HL-60/S4 treated with retinoic acid at 250 ng/mL for 4 days and 3 days (cell line): ENCODE measurements around the gene SLC16A5.

Experiments used
- in situ Hi-C: fragments of 300-500 bp; cut with MboI; formaldehyde crosslinking; loops from 2 replicates; pipeline ENCODE4 v1.7.0; 2022; ENCODE audit warnings: low sequenced_read_pairs

SLC16A5 gene

DNA sequence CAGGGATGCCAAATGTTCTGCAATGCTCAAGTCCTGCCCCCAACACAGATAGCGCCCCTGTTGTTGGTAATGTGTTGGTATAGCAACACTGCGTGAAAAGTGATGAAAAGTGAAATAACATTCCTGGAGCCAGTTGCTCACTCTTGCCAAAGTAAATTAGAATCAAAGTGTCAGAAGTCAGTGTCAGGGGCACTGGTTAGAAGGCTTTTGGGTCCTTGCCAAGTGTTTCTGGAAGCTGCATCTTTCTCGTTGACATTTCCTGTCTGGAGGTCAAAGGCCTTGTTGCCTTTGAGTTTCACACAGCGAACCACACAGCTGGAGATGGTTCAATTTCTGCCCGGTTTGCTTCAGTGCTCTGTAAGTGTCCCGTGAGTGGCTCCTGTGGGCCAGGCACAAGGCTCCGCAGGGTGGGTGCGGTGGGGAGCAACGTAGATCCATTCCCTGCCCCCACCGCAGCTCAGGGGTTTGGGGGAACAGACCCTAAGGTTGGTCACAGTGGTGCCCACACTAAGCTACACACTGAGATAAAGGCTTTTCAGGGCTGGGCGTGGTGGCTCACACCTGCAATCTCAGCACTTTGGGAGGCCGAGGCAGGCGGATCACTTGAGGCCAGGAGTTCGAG is 3.6 kb upstream of the SLC16A5 start:
- in situ Hi-C loops = no loop called here

- in situ Hi-C loops = no loop called here
Measured at GRCh38 chr17:75086496-75087181, 1.1 kb upstream of the SLC16A5 start.

GRCh38 chr17:75087182-75087557 is 584 bp upstream of the SLC16A5 start:
- in situ Hi-C loops = no loop called here

DNA sequence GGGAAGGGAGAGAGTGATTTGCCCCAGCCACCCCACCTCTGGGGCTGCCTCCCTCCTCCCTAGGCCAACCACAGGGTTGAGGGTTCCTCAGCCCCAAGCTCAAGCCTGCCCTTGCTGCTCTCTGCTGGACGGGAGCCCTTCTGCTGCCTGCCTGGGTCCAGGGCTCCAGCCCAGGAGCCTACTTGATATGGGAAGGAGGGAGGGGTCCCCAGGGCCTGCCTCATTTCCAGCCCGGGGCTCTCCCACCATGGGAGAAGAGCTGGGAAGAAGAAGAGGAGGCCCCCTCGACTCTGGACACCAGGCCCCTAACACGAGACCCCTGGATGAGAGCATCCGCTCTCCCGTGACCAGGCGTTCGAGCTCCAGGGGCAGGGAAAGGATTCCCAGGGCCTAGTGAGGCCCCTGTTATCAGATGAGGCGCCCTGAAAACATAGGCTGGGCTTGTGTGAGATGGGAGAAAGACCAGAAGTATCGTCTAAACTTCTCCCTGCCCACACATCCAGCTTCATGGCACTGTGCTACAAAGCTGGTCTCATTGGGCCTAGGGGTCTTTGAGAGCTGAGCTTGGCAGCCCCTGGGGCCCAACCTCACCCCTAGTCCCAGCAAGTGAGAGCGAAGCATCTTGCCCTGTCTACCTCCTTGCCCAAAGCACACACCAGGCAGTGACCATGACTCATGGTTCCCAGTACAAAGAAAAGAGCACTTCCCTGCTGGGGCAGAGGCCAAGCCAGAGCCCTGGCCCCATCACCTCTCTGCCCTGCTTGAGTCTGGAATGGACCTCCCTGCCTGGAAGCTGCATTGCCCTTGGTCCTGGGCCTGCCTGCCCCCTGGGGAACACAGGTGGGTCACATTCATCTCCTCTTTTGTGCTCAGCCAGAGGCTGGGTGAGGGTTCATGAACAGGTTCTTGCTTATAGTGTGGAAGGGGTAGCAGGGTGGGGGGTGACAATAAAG is 987 bp downstream of the SLC16A5 start:
- in situ Hi-C loops = no loop called here

GRCh38 chr17:75090871-75091854 is 3.4 kb downstream of the SLC16A5 start:
- in situ Hi-C loops = no loop called here

- in situ Hi-C loops = no loop called here
Measured at GRCh38 chr17:75091855-75092327, 4.1 kb downstream of the SLC16A5 start.

DNA sequence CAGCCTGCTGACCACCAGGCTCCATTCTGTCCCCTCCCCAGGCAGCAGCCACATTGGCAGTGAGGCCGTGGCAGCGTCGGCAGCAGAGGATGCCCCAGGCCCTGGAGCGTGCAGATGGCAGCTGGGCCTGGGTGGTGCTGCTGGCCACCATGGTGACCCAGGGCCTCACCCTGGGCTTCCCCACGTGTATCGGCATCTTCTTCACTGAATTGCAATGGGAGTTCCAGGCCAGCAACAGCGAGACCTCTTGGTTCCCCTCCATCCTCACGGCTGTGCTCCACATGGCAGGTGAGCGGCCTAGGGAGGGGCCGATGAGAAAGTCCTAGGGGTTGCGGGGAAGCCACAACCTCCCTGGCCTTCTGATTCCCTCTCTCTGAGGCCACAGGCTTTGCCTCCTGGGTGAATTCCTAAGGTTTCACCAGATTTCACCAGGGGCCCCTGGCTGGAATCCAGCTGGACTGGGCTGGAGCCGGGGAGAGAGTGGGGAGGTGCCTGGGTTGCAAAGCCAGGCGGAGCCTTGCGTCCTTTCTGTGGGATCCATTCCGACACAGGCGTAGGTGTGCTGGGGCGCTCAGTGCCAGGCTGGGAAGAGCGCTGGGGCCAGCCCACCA is 5.9 kb downstream of the SLC16A5 start:
- in situ Hi-C loops = no loop called here

- in situ Hi-C loops = no loop called here
Measured at GRCh38 chr17:75094871-75095399, 7.2 kb downstream of the SLC16A5 start.

DNA sequence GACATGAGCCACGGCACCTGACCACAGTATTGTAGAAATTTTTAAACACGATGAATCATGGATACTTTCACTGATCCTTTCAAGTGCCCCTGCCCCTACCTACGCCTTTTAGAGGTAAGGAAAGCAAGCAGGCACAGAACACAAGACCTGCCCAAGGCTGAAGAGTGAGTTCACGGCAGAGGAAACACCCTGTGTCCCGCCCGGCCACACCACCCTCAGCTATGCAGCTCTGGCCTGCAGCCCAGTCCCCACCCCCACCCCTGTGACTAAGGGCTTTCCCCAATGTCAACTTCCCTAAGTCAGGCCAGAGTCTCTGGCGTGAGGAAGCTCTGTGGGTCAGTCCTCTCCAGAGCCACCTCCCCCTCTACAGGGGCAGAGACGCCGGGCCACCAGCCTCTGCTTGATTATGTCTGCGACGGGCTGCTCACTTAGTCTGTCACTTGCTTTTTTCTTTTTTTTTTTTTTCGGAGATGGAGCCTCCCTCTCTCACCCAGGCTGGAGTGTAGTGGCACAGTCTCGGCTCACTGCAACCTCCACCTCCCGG is 8.4 kb downstream of the SLC16A5 start:
- in situ Hi-C loops = no loop called here

- in situ Hi-C loops = no loop called here
Measured at GRCh38 chr17:75097865-75098264, 10.1 kb downstream of the SLC16A5 start.

DNA sequence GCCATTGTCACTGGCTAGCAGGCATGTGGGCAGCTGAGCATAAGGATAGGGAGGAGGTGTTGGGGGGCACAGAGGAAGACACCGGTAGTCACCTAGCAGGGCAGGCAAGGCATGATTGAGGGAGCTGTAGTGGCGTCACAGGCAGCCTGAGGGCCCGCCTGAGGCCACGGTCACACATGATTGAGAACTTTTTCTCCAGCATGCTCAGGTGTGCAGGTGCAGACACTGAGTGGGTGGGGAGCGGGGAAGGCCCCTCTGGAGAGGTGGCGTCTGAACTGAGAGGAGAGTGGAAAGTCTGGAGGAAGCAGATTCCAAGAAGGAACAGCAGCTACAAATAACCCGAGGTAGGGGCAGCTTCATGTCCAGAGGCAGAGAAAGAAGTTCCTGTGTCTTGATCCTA is 11.1 kb downstream of the SLC16A5 start:
- in situ Hi-C loops = no loop called here

- in situ Hi-C loops = no loop called here
Measured at GRCh38 chr17:75099881-75100595, 12.3 kb downstream of the SLC16A5 start.

GRCh38 chr17:75102385-75102821 is 14.6 kb downstream of the SLC16A5 start:
- in situ Hi-C loops = no loop called here

DNA sequence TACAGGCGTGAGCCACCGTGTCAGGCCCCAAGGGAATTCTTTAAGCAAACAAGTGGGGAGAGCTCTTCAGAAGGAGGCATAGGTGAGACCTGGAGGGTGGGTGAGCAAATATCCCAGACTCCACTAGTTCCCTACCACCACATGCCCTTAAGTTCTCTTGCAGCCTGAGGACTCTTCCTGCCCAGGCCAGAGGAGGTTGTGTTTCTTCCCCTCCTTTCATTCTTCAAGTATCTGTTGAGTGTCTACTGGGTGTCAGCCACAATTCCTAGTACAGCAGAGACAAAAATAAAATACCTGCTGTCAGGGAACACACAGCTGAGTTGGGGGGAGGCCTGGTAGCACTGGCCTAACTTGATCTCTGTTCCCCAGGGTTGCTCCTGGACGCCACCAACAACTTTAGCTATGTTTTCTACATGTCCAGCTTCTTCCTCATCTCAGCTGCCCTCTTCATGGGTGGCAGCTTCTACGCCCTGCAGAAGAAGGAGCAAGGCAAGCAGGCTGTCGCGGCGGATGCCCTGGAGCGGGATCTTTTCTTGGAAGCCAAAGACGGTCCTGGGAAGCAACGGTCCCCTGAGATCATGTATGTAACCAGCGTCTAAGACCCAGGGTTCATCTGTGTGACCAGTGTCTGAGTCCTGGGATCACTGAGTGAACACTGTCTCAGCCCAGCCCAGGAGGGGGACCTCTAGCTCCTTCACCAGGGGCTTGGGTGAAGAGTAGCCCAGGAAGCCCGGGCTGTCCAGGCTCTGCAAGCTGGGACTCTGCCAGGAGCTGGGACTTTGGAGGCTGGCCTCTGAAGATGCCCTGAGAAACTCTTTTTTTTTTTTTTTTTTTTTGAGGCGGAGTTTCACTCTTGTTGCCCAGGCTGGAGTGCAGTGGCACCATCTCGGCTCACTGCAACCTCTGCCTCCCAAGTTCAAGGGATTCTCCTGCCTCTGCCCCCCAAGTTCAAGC is 16.1 kb downstream of the SLC16A5 start:
- in situ Hi-C loops = no loop called here

DNA sequence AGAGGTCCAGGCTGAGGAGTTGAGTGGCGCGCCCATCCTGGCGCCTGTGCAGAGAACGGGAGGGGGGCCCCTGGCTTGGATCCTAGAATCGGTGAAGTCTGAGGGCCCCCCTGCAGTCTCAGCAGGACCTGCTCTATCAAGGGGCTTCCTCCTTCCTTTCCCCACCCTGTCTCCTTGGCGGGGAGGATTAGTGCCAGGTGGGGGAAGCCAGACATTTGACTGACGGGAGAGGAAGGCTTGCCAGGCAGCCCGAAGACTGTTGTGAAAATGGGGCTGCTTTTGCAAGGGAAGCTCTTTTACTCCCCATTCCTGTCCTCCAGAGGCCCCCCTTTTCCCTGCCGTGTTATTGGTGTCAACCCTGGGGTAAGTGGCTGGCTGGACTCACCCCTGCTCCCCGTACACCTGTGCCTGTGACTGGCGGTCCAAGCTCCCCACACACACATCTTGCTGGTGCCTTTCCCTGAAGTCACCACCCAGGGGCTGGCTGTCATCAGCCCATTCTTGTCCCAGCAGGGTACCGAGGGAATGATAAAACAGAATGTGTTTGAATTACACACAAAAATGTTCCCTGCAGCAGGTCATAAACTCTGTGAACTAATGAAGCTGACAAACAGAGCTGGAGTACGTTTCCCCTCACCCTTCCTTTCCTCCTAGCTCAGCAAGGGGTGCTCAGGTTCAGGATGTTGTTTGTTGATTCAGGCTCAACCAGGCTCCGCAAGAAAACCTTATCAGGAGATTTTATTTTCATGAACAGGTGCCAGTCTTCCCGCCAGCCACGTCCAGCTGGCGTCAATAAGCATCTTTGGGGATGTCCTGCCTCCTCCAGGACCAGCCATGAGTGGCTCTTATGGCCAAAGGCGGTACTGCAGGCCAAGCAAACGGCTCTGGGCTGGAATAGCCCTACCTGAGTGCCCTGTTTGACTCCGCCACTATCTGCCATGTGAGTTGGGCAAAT is 17.6 kb downstream of the SLC16A5 start:
- in situ Hi-C loops = no loop called here

GRCh38 chr17:75108193-75108592 is 20.4 kb downstream of the SLC16A5 start:
- in situ Hi-C loops = no loop called here

DNA sequence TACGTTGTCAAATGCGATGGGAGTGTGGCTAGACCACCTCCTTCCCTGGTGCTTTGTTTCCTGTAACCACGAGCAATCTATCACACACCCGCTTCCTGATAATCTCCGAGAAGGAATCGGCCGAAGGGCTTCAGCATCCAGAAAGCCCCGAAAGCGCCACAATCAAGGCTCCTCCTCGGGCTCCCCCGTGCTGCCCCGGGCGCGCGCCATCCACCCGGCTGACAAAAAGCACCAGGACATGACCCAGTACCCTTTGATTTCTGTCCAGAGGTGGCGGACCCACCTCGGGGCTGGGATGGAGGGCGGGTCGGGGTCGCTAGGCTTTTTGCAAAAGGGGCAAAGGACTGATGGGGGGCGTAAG is 21.3 kb downstream of the SLC16A5 start:
- in situ Hi-C loops = no loop called here
